Fibroblast of the aortic adventitia (primary cell): ENCODE measurements around the gene GATA3. TPM values are rescaled to one million over a fixed set of nuclear protein-coding genes. Genes with fewer than 3 reads are reported as not detected.

Source experiments
- DNase-seq: peaks from one replicate; pipeline ENCODE4 v3.0.0-alpha.2; 2010; ENCODE audit warnings: low read depth
- H3K4me3 ChIP-seq: 2 replicates; pipeline ENCODE4 v1.5.1; 2011; ENCODE audit warnings: low read depth, mild to moderate bottlenecking, control low read depth, low read length, moderate library complexity
- total RNA-seq: library from RNA; depleted of rRNA; stranded (reverse); fragments of >200 nt; gene quantifications from 2 replicates; pipeline ENCODE4 v1.2.3, GENCODE V29; 2012; ENCODE audit warnings: low replicate concordance
- TF ChIP-seq, protein P1 (sequence below): IDR thresholded peaks from 2 replicates; pipeline ENCODE4 v1.5.1; 2011; ENCODE audit warnings: mild to moderate bottlenecking, low read length, control low read depth, inconsistent platforms; ENCODE audit not compliant: insufficient read depth

Gene GATA3
- total RNA-seq, 1 donor = not detected

DNA sequence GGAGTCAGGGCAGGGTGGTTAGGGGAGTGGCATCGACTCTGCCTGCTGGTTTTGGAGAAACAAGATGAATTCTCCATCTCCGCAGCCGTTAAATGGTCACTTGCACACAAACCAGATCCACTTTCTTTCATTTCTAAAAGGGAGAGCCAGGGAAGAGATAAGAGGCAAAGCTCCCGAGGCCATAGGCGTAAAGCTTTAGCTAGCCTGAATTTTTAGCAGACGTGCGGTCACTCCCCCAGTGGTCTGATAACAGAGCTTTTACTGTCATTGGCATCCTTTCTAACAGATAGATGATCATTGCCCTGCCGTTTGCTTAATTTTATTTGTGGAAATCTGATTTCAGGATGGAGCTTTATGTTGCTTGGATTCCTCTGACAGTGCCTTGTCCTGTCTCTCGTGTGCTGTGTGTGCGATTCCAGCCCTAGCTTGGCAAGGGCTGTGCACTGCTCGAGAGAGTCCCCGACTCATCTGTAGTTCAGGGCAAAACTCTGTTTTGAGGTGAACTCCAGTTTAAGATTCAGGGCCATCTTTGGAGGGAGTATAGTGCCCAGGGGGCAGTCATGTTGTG is 62.5 kb downstream of the GATA3 start:
- H3K4me3 ChIP-seq = no peak overlapping the region
- no peak for DNase-seq
- TF ChIP-seq, protein P1, sequence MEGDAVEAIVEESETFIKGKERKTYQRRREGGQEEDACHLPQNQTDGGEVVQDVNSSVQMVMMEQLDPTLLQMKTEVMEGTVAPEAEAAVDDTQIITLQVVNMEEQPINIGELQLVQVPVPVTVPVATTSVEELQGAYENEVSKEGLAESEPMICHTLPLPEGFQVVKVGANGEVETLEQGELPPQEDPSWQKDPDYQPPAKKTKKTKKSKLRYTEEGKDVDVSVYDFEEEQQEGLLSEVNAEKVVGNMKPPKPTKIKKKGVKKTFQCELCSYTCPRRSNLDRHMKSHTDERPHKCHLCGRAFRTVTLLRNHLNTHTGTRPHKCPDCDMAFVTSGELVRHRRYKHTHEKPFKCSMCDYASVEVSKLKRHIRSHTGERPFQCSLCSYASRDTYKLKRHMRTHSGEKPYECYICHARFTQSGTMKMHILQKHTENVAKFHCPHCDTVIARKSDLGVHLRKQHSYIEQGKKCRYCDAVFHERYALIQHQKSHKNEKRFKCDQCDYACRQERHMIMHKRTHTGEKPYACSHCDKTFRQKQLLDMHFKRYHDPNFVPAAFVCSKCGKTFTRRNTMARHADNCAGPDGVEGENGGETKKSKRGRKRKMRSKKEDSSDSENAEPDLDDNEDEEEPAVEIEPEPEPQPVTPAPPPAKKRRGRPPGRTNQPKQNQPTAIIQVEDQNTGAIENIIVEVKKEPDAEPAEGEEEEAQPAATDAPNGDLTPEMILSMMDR = no peak

GRCh38 chr10:8121201-8121890 is 66.9 kb downstream of the GATA3 start:
- no peak for DNase-seq
- no peak overlapping the region for H3K4me3 ChIP-seq
- TF ChIP-seq, protein P1 = no peak

DNA sequence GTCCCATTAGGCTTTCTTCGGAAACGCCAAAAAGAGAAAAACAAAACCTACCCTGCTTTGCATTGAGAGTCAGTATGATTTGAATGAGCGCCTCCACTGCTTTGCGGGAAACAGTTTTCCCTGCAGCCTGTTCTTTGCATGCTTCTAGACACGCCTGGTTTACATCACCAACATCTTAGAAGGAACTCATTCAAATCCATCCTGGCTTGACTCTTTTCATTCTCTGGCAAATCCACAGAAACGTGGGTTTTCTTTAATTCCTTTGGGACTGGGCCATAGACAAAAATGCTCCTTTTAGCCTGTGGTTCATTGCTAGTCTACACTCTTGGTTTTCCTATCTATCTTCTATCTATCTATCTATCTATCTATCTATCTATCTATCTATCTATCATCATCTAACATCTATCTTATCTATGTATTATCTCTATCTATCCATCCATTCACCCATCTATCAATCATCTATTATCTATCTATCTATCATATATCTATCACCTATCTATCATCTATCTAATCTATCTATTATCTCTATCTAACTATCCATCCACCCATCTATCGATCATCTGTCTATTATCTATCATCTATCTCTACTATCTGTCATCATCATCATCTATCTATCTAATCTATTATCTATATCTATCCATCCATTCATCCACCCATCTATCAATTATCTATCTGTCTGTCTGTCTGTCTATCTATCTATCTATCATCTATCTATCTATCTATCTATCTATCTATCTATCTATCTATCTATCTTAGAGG is 68.3 kb downstream of the GATA3 start:
- no peak for DNase-seq
- TF ChIP-seq, protein P1 = no peak

DNA sequence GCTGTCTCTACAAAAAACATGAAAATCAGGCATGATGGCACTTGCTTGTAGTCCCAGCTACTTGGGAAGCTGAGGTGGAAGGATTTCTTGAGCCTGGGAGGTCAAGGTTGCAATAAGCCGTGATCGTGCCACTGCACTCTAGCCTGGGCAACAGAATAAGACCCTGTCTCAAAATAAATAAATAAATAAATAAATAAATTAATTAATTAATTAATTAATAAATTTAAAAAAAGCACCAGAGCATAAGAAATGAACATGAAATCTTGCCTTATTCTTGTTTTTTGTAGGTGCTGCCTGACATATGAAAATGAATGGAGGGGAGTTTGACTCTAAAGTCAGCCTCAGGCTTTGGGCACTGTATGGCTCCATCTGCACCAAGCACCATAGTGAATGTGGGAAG is 69.9 kb downstream of the GATA3 start:
- DNase-seq = no peak
- TF ChIP-seq, protein P1 = no peak

More for the DNA sequence above, 68.3 kb downstream of the GATA3 start:
- no peak overlapping the region for H3K4me3 ChIP-seq

More for the DNA sequence above, 69.9 kb downstream of the GATA3 start:
- H3K4me3 ChIP-seq = no peak overlapping the region

Other genes with a start within 250 kb of the GATA3 start
- gene TAF3, start 236.2 kb upstream of the GATA3 start, total RNA-seq = 3.9 and 6.5 TPM in 2 replicates